Bronchial epithelial cell (primary cell): ENCODE data around the gene CRYGN. TPM values are rescaled to one million over a fixed set of nuclear protein-coding genes. Genes with fewer than 3 reads are reported as not detected.

Source experiments
- DNase-seq: peaks from one replicate; pipeline ENCODE4 v3.0.0-alpha.2; 2010; ENCODE audit warnings: low read depth
- FAIRE-seq: peaks from 2 replicates; lab custom pipeline; 2011; peaks lifted over from hg19 to GRCh38; lab: Jason Lieb, UNC
- H3K27me3 ChIP-seq: 2 replicates; pipeline ENCODE4 v1.5.1; 2011; ENCODE audit warnings: low read length; ENCODE audit not compliant: control insufficient read depth, insufficient read depth
- H3K36me3 ChIP-seq: 2 replicates; pipeline ENCODE4 v1.5.1; 2011; ENCODE audit warnings: low read length; ENCODE audit not compliant: control insufficient read depth, insufficient read depth
- H3K4me3 ChIP-seq: 2 replicates; pipeline ENCODE4 v1.5.1; 2011; ENCODE audit warnings: mild to moderate bottlenecking, low read depth, low read length, control low read depth
- CTCF ChIP-seq: IDR thresholded peaks from 2 replicates; pipeline ENCODE4 v1.5.1; 2011; ENCODE audit warnings: mild to moderate bottlenecking, moderate library complexity, low read length, control low read depth, inconsistent platforms; ENCODE audit not compliant: insufficient read depth, severe bottlenecking
- total RNA-seq: library from RNA; depleted of rRNA; stranded (reverse); fragments of >200 nt; gene quantifications from 2 replicates; pipeline ENCODE4 v1.2.1, GENCODE V29; 2014

Gene CRYGN
- total RNA-seq, 1 donor from 2014 or later = not detected

DNA sequence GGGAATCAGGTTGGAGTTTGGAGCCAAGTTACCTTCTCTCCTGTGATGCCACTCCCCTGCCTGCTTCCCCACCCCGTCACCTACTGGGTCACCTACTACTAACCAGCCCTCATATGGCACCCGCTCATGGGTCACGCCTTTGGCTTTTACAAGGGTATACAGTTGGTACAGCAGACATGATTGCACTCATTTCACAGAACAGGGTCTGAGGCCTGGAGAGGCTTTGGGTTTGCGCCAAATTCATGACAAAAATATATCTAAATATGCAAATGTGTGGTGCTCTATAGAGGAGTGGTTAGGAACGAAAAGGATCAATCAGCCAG, 10.7 kb downstream of the CRYGN start:
- Histone ChIP-seq H3K4me3 (no peak overlapping the region), H3K36me3 (no peaks in the 10 kb centered on the region), H3K27me3 (no peaks in the 10 kb centered on the region)
- no peak for FAIRE-seq
- no peak for TF ChIP-seq CTCF
- DNase-seq = no peak

- FAIRE-seq (no peak), DNase-seq (no peak)
- no peak for TF ChIP-seq CTCF
- Histone ChIP-seq H3K36me3 (no peaks in the 10 kb centered on the region), H3K27me3 (no peaks in the 10 kb centered on the region), H3K4me3 (no peak overlapping the region)
Measured at GRCh38 chr7:151428378-151429236, 11.3 kb downstream of the CRYGN start.

DNA sequence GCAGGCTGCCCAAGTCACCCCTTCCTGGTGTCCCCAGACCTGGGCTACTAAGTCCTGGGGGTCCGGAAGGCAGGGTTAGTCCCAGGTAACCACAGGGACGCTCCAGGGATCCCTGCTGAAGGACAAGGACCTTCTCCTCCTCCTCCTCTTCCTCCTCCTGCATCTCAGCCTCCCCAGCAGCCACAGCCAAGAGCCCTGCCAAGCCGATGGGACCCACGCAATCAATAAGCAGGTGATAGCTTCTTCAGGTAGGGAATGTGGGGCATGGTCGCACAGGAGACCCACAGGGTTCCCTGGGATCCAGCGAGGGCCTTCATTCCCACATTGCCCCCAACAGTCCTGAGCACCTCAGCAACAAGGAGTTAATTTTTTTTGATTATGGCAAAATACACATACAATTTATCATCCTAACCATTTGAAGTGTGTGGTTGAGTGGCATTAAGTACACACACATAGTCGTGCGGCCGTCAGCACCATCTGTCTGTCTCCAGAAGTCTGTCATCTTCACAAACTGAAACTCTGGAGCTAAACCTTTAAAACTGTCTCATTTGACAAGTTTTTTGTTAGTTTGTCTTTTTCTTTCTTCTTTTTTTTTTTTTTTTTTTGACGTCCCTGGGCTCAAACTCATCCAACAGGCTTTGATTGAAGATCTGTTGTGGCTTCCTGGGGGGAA, 12.1 kb downstream of the CRYGN start:
- Histone ChIP-seq H3K27me3 (peaks cover 2% of the 10 kb centered on the region), H3K36me3 (no peaks in the 10 kb centered on the region), H3K4me3 (no peak overlapping the region)
- no peak for DNase-seq
- no peak for FAIRE-seq
- no peak for TF ChIP-seq CTCF

- no peak overlapping the region for H3K4me3 ChIP-seq
- H3K36me3 ChIP-seq = no peaks in the 10 kb centered on the region
- no peak for TF ChIP-seq CTCF
- peaks cover 2% of the 10 kb centered on the region for H3K27me3 ChIP-seq
- DNase-seq = no peak
- no peak for FAIRE-seq
Measured at GRCh38 chr7:151426904-151427704, 12.8 kb downstream of the CRYGN start.

DNA sequence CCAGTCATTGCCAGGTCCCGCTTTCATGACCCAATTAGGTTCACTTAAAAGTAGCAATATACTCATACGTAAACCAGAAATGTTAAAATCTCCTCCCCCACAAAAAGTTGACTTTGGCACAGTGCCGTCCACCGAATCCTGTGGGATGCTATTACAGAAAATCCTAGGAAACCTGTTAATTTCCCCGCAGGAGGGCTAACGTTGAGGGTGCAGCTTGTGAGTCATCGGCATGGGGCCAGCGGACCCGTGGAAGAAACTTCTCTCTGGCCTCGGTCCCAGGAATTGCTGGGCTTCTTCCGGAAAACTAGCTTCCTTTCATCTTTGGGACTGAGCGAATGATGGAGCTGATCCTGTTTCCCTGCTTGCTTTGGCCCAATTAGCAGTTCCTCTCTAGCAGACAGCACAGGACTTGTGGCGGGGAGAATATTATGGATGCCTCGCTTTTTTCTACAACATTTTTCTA, 13.5 kb downstream of the CRYGN start:
- no peak for FAIRE-seq
- no peak for DNase-seq
- peaks cover 2% of the 10 kb centered on the region for H3K27me3 ChIP-seq

More for the DNA sequence above, 13.5 kb downstream of the CRYGN start:
- no peak for TF ChIP-seq CTCF
- Histone ChIP-seq H3K36me3 (no peaks in the 10 kb centered on the region), H3K4me3 (no peak overlapping the region)
